WI38 (cell line): ENCODE results near the gene PPM1K.

Experiments
- H3K4me3 ChIP-seq: 2 replicates; pipeline ENCODE4 v1.5.1; 2011; ENCODE audit warnings: low read depth, mild to moderate bottlenecking, control low read depth, low read length
- TF ChIP-seq, protein P1 (sequence below): IDR thresholded peaks from 2 replicates; pipeline ENCODE4 v1.5.1; 2012; ENCODE audit warnings: low read depth, mild to moderate bottlenecking, control low read depth, low read length

PPM1K gene

DNA sequence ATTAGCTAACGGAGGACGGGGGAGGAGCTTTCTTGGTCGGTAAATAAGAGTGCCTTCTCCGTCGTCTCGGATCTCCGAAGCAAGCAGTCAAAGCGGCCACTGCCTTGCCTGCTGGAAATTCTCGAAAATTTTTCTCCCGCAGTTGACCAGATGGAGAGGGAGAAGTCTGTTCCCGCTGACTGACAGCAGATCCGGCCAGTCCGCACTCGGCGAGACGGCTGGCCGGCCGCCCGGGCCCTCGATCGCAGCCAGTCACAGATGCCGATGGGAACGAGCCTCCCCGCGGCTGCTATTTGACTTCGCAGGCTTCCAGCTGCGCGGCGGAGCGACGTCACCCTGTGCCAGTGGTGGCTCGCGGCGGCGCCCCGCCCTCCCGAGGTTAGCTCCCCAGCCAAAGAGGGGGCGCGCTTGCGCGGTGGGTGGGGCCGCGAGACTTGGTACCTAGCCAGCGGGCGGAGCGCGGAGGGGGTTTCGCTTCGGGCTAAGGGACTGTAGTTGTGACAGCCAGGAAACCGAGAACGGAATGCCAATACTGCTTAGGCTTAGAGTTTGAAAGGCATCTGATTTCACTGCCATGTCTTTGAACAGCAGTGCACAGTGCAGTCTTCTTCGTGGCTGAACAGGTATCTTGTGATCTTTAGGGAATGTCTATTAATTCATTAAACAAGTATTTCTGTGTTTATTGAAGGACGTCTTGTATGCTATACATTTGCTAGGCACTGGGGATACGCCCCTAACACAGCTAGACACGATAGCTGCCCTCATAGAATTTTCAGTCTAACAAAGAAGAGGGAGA is at the start of gene PPM1K:
Gene PPM1K, minus strand, starts transcription at position 123 of the 796 bp plus-strand sequence. CDS start 5,978 bp downstream, outside the sequence.
- TF ChIP-seq, protein P1, sequence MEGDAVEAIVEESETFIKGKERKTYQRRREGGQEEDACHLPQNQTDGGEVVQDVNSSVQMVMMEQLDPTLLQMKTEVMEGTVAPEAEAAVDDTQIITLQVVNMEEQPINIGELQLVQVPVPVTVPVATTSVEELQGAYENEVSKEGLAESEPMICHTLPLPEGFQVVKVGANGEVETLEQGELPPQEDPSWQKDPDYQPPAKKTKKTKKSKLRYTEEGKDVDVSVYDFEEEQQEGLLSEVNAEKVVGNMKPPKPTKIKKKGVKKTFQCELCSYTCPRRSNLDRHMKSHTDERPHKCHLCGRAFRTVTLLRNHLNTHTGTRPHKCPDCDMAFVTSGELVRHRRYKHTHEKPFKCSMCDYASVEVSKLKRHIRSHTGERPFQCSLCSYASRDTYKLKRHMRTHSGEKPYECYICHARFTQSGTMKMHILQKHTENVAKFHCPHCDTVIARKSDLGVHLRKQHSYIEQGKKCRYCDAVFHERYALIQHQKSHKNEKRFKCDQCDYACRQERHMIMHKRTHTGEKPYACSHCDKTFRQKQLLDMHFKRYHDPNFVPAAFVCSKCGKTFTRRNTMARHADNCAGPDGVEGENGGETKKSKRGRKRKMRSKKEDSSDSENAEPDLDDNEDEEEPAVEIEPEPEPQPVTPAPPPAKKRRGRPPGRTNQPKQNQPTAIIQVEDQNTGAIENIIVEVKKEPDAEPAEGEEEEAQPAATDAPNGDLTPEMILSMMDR = no peak
- peak within 1 kb of the TSS; percentile 84 for H3K4me3 ChIP-seq

DNA sequence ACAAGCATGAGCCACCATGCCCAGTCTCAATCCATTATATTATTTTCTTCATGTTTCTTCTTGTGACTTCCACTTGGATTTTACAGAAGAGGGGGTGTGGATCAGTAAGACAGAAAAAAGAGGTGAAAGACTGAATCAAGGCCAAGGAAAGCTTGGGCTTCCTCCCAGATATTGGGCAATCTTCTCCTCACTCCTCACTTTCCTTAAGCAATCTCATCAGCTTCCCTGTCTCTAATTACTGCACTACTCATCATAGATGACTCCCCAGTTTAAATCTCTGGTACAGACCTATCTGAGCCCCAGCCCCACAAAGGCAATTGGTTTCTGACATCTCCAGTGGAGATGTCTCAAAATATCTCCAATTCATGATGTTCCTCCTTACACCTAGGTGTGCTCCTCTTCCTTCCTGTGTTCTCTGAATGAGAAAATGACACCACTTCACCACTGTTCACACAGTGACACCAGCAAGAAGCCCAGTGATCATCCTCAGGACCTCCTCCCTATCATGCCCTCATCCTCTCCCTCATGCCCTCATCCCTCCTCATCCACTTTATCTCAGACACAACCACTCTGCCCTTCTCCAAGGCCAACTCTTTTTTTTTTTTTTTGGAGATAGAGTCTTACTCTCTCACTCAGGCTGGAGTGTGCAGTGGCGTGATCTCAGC is 49.5 kb upstream of the PPM1K start:
- no peak overlapping the region for H3K4me3 ChIP-seq
- TF ChIP-seq, protein P1 = no peak

DNA sequence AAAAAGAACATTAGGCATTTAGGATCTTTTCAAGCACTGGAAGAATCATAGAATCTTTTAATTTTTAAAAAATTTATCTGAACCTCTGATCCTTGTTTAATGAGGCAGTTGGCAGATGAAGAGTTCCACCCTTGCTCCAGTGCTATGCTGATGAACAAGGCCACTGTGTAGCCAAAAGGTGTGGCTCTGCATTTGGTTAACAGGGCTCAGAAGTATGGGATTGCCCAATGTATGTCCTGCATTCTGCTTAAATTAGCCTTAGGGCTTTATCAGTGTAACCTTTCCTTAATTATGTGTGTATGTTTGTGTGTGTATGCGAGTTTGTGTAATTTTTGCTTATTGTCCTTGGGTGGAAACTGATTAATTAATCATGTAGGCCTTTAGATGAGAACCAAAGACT is 43.3 kb upstream of the PPM1K start:
- TF ChIP-seq, protein P1 = no peak
- no peak overlapping the region for H3K4me3 ChIP-seq

DNA sequence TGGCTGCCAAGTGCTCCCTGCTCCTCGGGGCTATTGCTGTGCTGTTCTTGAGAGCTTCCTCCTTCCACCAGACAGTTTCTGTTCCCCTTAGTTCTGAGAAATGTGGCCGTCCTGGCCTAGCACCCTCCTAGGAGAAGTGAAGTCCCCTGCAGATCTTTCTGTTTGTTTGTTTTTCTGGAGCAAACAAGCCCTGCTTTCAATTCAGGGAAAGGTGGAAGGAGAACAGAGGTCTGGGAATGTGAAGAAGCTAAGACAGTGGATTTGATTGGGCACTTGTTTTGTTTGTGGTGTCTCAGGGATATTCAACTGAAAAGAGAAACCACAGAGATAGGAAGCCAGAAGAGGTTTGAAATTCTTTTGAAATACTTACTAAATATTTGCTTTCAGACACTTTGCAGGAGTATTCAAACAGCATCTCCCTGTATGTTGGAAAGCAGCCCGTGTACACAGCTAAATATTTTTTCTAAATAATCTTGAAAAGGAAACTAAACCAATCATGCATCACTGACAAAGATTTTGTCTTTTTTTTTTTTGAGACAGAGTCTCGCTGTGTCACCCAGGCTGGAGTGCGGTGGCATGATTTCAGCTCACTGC is 36.5 kb upstream of the PPM1K start:
- TF ChIP-seq, protein P1 = no peak
- no peak overlapping the region for H3K4me3 ChIP-seq

DNA sequence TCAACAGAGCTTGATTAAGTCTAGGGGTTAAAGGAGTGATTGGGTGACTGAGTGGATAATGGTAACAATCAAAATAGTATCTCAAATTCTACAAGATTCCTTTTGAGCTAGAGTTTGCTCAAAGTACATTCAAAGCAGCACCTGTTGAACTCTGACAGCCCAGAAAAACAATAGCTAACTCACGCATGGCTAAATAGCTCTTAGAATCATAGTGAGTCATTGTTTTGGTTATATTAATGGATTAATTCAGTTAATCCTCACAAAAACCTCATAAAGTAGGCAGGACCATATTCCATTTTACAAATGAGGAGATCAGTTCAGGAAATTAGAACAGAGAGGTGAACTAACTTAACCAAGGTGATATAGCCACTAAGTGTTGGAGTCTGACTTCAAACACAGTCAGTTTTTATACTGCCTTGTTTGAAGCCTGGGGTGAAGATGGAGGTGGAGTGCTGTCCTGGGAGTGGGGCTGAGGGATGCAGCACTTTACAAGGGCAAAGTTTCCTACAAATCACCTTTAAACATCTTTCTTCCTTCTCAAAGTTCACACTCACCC is 35.9 kb upstream of the PPM1K start:
- H3K4me3 ChIP-seq = no peak overlapping the region

DNA sequence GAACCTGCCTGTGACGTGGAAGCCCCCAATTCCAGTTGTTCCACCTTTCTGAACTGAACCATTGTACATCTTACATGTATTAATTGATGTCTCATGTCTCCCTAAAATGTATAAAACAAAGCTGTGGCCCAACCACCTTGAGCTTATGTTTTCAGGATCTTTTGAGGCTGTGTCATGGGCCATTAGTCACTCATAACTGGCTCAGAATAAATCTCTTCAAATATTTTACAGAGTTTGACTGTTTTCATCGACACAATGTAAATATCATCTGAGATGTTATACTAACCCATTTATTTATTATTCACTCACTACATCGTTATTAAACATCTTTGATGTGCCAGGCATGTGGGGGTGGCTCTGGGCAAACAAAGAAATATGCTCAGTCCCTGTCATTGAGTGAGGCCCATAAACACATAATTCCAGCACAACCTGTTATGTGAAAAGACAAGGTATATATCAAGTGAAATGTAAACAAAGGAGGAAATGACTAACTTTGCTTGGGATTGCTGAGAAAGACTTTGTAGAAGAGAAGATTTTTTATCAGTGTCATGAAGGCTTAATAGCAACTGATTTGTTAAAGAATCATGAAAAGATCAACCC is 34.5 kb upstream of the PPM1K start:
- TF ChIP-seq, protein P1 = no peak
- H3K4me3 ChIP-seq = no peak overlapping the region

More for the DNA sequence above, 35.9 kb upstream of the PPM1K start:
- TF ChIP-seq, protein P1 = no peak
